KMS-11 (cell line): Measurements from ENCODE around the gene C19orf67.

Experiments
- H2AFZ ChIP-seq: fragments of 200-600 bp; sonication (generic); 2 replicates; pipeline ENCODE4 v1.6.1; 2016; ENCODE audit warnings: antibody characterized with exemption, mixed run types, low read depth
- H3K27ac ChIP-seq: fragments of 200-600 bp; sonication (generic); 2 replicates; pipeline ENCODE4 v1.6.1; 2016; ENCODE audit warnings: mild to moderate bottlenecking, mixed run types
- H3K27me3 ChIP-seq: fragments of 200-600 bp; sonication (generic); 2 replicates; pipeline ENCODE4 v1.6.1; 2017; ENCODE audit warnings: mild to moderate bottlenecking, low read depth, mixed run types, moderate library complexity; ENCODE audit not compliant: insufficient read depth
- H3K36me3 ChIP-seq: fragments of 200-600 bp; sonication (generic); 2 replicates; pipeline ENCODE4 v1.6.1; 2017; ENCODE audit warnings: mild to moderate bottlenecking, mixed run types; ENCODE audit not compliant: insufficient read depth
- H3K4me1 ChIP-seq: fragments of 200-600 bp; sonication (generic); 2 replicates; pipeline ENCODE4 v1.6.1; 2016; ENCODE audit warnings: mild to moderate bottlenecking, low read depth, mixed run types; ENCODE audit not compliant: poor library complexity, severe bottlenecking
- H3K4me2 ChIP-seq: fragments of 200-600 bp; sonication (generic); 2 replicates; pipeline ENCODE4 v1.7.0; 2016; ENCODE audit warnings: mild to moderate bottlenecking, mixed run types
- H3K4me3 ChIP-seq: fragments of 200-600 bp; sonication (generic); IDR thresholded peaks from 2 replicates; pipeline ENCODE4 v1.6.1; 2017; ENCODE audit warnings: low read depth, low read length, mixed read lengths; ENCODE audit not compliant: insufficient read depth
- H3K79me2 ChIP-seq: fragments of 200-600 bp; sonication (generic); 2 replicates; pipeline ENCODE4 v1.6.1; 2016; ENCODE audit warnings: low read depth, mixed run types; ENCODE audit not compliant: insufficient read depth
- H3K9ac ChIP-seq: fragments of 200-600 bp; sonication (generic); 2 replicates; pipeline ENCODE4 v1.6.1; 2016; ENCODE audit warnings: mild to moderate bottlenecking, mixed run types
- H4K20me1 ChIP-seq: fragments of 200-600 bp; sonication (generic); 2 replicates; pipeline ENCODE4 v1.6.1; 2016; ENCODE audit warnings: mild to moderate bottlenecking, mixed run types; ENCODE audit not compliant: insufficient read depth
- TF ChIP-seq, protein P1 (sequence below): fragments of 200-600 bp; sonication (generic); conservative IDR thresholded peaks from 2 replicates; pipeline ENCODE4 v1.6.1; 2017; ENCODE audit warnings: low read depth, mild to moderate bottlenecking, antibody characterized with exemption, low read length, moderate library complexity, mixed read lengths

The C19orf67 gene

DNA sequence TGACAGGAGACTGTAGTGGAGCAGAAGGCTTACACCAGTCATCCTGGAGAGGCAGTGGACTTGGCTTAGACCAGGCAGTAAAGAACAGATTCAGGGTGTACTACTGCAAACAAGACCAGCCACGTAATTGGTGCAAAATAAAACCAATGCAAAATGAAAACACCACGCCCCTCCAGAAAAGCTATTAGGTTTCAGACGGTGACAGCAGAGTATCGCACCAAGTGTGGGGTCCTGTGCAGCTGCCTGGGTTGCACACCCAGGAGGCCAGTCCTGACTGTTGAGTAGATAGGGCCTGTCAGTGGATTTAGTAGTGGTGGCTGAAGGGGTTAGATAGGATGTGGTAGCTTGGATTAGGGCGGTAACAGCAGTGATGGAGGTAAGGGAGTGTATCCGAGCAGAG lies 37.3 kb upstream of the C19orf67 start:
- TF ChIP-seq, protein P1, sequence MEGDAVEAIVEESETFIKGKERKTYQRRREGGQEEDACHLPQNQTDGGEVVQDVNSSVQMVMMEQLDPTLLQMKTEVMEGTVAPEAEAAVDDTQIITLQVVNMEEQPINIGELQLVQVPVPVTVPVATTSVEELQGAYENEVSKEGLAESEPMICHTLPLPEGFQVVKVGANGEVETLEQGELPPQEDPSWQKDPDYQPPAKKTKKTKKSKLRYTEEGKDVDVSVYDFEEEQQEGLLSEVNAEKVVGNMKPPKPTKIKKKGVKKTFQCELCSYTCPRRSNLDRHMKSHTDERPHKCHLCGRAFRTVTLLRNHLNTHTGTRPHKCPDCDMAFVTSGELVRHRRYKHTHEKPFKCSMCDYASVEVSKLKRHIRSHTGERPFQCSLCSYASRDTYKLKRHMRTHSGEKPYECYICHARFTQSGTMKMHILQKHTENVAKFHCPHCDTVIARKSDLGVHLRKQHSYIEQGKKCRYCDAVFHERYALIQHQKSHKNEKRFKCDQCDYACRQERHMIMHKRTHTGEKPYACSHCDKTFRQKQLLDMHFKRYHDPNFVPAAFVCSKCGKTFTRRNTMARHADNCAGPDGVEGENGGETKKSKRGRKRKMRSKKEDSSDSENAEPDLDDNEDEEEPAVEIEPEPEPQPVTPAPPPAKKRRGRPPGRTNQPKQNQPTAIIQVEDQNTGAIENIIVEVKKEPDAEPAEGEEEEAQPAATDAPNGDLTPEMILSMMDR, result no peak

DNA sequence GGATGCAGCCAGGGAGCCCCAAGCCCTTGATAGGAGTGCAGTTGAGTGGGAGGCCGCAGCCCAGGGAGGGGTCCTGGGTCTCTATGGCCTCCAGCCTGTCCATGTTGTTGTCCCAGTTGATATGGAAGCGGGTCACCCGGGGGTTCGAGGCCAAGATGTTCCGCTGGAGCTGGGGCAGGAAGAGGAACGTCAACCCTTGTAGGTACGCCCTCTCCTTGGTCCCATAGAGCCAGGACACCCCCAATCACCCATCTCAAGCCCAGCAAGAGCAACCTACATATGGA lies 34.9 kb upstream of the C19orf67 start:
- H3K27me3 ChIP-seq, result no peaks in the 10 kb centered on the region
- H3K27ac ChIP-seq, result no peak overlapping the region
- H3K4me2 ChIP-seq, result no peak overlapping the region
- no peak overlapping the region for H3K4me3 ChIP-seq
- H4K20me1 ChIP-seq, result no peaks in the 10 kb centered on the region
- H2AFZ ChIP-seq, result no peak overlapping the region
- H3K4me1 ChIP-seq, result peaks cover 10% of the 10 kb centered on the region
- no peak overlapping the region for H3K9ac ChIP-seq
- TF ChIP-seq, protein P1, result no peak
- no peaks in the 10 kb centered on the region for H3K36me3 ChIP-seq
- no peaks in the 10 kb centered on the region; the same call in 1 of the 2 replicates for H3K79me2 ChIP-seq

More for the DNA sequence above, 37.3 kb upstream of the C19orf67 start:
- H3K27me3 ChIP-seq, result no peaks in the 10 kb centered on the region
- H3K4me2 ChIP-seq, result no peak overlapping the region
- no peaks in the 10 kb centered on the region for H4K20me1 ChIP-seq
- H3K4me3 ChIP-seq, result no peak overlapping the region
- H3K4me1 ChIP-seq, result peaks cover 13% of the 10 kb centered on the region
- H3K79me2 ChIP-seq, result no peaks in the 10 kb centered on the region
- H3K9ac ChIP-seq, result no peak overlapping the region
- H2AFZ ChIP-seq, result no peak overlapping the region
- H3K36me3 ChIP-seq, result no peaks in the 10 kb centered on the region
- H3K27ac ChIP-seq, result no peak overlapping the region

DNA sequence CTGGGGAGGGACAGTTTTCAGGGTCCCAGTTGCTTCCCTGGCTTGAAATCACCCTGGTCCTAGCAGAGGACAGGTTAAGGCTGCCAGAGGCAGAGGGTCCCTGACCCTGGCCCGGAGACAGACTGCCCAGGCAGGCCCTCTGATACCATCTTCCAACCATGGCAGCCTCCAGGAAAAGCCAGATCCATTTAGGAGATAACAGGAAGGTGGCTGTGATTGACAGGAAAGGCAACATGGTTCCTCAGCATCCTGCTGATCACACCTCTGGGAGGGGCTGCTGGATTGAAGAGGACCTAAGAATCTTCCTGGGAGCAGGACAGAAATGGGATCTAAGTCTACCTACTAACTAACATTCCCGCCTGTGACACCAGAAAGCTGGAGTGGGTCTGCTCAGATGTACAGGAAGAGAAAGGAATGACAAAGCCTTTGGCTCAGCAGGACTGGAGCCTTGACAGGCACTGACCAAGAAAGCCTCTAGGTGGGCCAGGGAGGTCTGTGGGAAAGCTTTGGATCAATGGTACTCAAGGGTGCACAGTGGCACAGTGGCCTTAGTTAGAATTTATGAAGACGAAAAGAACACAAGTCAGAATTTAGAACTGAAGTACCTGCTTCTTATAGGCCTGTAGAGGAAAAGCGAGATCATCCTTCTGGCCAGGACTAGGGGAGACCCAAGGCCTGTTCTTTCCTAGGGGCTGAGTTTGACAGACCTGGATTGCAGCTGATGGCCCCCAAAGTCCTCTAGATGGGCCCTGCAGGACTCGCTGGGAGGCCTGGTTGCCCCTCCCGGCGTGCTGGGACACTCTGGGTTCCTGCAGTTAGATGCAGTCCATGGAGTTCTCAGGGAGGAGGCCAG lies 34.3 kb upstream of the C19orf67 start:
- Histone ChIP-seq H3K27ac (no peak overlapping the region), H2AFZ (no peak overlapping the region), H3K36me3 (no peaks in the 10 kb centered on the region), H4K20me1 (no peaks in the 10 kb centered on the region), H3K4me2 (no peak overlapping the region), H3K9ac (no peak overlapping the region), H3K4me3 (no peak overlapping the region), H3K79me2 (no peaks in the 10 kb centered on the region; the same call in 1 of the 2 replicates), H3K27me3 (no peaks in the 10 kb centered on the region), H3K4me1 (peaks cover 10% of the 10 kb centered on the region)
- TF ChIP-seq, protein P1, result no peak

DNA sequence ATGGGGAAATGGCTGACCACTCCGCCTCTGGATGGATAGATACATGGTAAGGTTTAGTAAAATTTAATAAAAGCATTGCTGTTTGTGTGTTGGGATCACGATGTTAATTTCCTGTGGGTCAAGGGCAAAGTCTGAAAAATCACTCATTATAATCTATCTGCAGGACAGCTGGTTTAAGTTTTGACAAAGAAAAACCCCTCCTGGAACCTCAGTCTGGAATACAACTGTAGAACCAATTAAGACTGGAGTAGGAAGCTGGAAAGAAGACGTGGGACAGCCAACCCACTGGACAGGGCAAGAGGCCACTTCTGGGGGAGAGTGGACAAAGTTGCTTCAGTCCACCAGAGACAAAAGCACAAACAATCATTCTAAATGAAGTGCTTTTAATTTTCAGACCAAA lies 33.6 kb upstream of the C19orf67 start:
- Histone ChIP-seq H4K20me1 (no peaks in the 10 kb centered on the region), H3K27me3 (no peaks in the 10 kb centered on the region), H3K9ac (no peak overlapping the region), H3K4me2 (no peak overlapping the region; the same call in 1 of the 2 replicates), H3K36me3 (no peaks in the 10 kb centered on the region), H3K27ac (no peak overlapping the region), H3K4me1 (peaks cover 10% of the 10 kb centered on the region), H3K79me2 (no peaks in the 10 kb centered on the region; the same call in 1 of the 2 replicates), H3K4me3 (no peak overlapping the region), H2AFZ (no peak overlapping the region)
- TF ChIP-seq, protein P1, result no peak
